ENCODE measurements around the gene ZSCAN31.

- TF ChIP-seq, protein P1, sequence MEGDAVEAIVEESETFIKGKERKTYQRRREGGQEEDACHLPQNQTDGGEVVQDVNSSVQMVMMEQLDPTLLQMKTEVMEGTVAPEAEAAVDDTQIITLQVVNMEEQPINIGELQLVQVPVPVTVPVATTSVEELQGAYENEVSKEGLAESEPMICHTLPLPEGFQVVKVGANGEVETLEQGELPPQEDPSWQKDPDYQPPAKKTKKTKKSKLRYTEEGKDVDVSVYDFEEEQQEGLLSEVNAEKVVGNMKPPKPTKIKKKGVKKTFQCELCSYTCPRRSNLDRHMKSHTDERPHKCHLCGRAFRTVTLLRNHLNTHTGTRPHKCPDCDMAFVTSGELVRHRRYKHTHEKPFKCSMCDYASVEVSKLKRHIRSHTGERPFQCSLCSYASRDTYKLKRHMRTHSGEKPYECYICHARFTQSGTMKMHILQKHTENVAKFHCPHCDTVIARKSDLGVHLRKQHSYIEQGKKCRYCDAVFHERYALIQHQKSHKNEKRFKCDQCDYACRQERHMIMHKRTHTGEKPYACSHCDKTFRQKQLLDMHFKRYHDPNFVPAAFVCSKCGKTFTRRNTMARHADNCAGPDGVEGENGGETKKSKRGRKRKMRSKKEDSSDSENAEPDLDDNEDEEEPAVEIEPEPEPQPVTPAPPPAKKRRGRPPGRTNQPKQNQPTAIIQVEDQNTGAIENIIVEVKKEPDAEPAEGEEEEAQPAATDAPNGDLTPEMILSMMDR (IDR thresholded peaks at IDR 0.05): no peak
- no peak for TF ChIP-seq POLR2A (IDR thresholded peaks at IDR 0.05)
These were observed 13.3 kb downstream of the ZSCAN31 start for GRCh38 chr6:28322661-28323060.

Data from lower leg skin (tissue), 3 donors.